Testis (tissue), 3 donors: ENCODE measurements around the gene NRIP1. TPM values are rescaled to one million over a fixed set of nuclear protein-coding genes. Genes with fewer than 3 reads are reported as not detected.

ENCODE experiments used
- DNase-seq: peaks from one replicate; pipeline ENCODE4 v3.0.0-alpha.2; 2019
- H3K27ac ChIP-seq, 2 donors: fragments of 200-600 bp; sonication (generic); one replicate each; pipeline ENCODE4 v1.5.1; 2019
- H3K27me3 ChIP-seq: fragments of 200-600 bp; sonication (generic); one replicate; pipeline ENCODE4 v1.5.1; 2019
- H3K36me3 ChIP-seq: fragments of 200-600 bp; sonication (generic); one replicate; pipeline ENCODE4 v1.5.1; 2017; ENCODE audit warnings: low read depth; ENCODE audit errors: missing control alignments
- H3K4me1 ChIP-seq: fragments of 200-600 bp; sonication (generic); one replicate; pipeline ENCODE4 v1.5.1; 2019
- H3K4me3 ChIP-seq, 2 donors: fragments of 200-600 bp; sonication (generic); one replicate each; pipeline ENCODE4 v1.5.1; 2017 to 2019
- H3K9me3 ChIP-seq: fragments of 200-600 bp; sonication (generic); one replicate; pipeline ENCODE4 v1.5.1; 2017
- POLR2A ChIP-seq: fragments of 450-650 bp; IDR thresholded peaks from one replicate; pipeline ENCODE4 v1.6.1; 2017; ENCODE audit warnings: antibody characterized with exemption, mild to moderate bottlenecking, moderate library complexity
- WGBS, 2 donors: methylation state at CpG; one replicate each; pipeline ENCODE4 v1.1.5; 2018; 5-methylcytosine and 5-hydroxymethylcytosine counted together
- intact Hi-C: fragments of 100-400 bp; cut with DNase I; formaldehyde crosslinking; loops from one replicate; pipeline ENCODE4 v1.15.1; 2023; ENCODE audit warnings: low total_unique reads
- polyA plus RNA-seq: library from polyadenylated mRNA; stranded (reverse); fragments of 350-450 nt; fragmentation: Illumina TruSeq; extraction: RNeasy Lipid Tissue Mini Kit (QIAGEN cat#74804); gene quantifications from one replicate; pipeline ENCODE4 v1.2.3, GENCODE V29; 2014; ENCODE audit warnings: low read depth, low replicate concordance; ENCODE audit not compliant: insufficient read depth
- total RNA-seq, 2 donors: library from RNA; depleted of rRNA; stranded (reverse); fragments of >200 nt; gene quantifications; one replicate each; pipeline ENCODE4 v1.2.3, GENCODE V29; 2016
- TF ChIP-seq, protein P1 (sequence below), 3 experiments: fragments of 450-650 bp in 2 of 3; fragments of 200-600 bp in 1 of 3; sonication (generic) in 1 of 3; IDR thresholded peaks; one replicate each; pipeline ENCODE4 v1.5.1; 2016 to 2019; ENCODE audit warnings: antibody characterized with exemption in 3 of 3, mild to moderate bottlenecking in 2 of 3, moderate library complexity in 1 of 3

The NRIP1 gene
- total and polyA plus RNA-seq, 3 donors from 2014 or later = 18.0 to 36.1 (median 26.8) TPM

DNA sequence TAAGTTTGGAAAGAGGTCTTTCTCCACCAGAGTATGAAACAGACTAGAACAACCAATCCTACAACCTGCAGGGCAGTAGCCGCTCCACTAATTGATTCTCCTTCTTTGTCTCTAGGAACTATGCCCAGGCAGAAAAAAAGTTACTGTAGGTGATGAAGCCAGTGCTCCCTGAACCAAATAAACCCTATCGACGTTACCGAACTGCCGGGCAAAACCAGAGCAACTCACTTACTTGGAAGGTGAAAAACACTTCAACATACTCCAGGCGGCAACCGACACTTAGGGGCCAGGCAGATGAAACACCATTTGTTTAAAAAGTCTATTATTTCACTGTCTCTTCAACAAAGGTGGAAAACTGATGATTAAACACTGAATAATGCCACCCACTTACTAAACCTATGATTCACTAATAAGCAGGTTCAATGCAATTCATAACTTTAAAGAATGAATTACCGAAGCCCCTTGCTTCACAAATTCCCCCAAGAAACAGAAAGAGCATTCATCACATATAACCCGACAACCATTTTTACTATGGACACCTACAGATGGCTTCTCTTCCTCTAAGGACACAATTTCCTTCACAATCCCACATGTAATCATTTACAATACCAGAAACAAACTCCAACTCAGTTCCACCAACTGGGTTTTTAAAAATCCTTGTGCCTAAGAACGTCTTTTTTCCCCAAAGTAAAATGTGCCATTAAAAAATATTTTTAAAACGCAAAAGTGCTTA, 1.6 kb downstream of the NRIP1 start:
- Histone ChIP-seq H3K27ac (peak overlapping the region; percentile 91 to 96), H3K9me3 (no peaks in the 10 kb centered on the region), H3K4me3 (peak overlapping the region; percentile 87 to 97), H3K4me1 (peaks cover 32% of the 10 kb centered on the region), H3K27me3 (no peaks in the 10 kb centered on the region), H3K36me3 (no peaks in the 10 kb centered on the region)
- TF ChIP-seq POLR2A = no peak
- TF ChIP-seq, protein P1, sequence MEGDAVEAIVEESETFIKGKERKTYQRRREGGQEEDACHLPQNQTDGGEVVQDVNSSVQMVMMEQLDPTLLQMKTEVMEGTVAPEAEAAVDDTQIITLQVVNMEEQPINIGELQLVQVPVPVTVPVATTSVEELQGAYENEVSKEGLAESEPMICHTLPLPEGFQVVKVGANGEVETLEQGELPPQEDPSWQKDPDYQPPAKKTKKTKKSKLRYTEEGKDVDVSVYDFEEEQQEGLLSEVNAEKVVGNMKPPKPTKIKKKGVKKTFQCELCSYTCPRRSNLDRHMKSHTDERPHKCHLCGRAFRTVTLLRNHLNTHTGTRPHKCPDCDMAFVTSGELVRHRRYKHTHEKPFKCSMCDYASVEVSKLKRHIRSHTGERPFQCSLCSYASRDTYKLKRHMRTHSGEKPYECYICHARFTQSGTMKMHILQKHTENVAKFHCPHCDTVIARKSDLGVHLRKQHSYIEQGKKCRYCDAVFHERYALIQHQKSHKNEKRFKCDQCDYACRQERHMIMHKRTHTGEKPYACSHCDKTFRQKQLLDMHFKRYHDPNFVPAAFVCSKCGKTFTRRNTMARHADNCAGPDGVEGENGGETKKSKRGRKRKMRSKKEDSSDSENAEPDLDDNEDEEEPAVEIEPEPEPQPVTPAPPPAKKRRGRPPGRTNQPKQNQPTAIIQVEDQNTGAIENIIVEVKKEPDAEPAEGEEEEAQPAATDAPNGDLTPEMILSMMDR (IDR thresholded peaks at IDR 0.05) = no peak
- intact Hi-C loops = no loop called here
- WGBS, 2 donors = 16 to 19% methylated on average over 11 of the region's 11 CpGs
- peak; percentile 34 for DNase-seq

DNA sequence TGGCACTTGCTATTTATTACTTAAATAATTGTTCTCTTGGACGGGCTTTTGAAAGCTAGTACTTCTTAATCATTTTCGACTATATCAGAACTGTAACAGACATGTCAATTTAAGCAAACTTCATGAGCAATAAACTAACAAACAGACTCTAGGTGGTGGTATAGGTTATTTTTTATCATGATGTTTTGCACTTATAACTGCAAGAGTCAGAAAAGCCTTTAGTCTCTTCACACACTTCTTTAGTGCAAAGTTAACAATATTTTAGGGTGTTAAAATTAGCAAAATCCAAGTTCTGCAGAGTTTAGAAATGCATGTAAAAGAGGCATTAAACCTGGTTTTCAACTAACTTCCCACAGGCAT, 2.2 kb downstream of the NRIP1 start:
- no peaks in the 10 kb centered on the region for H3K36me3 ChIP-seq
- no peak for DNase-seq
- intact Hi-C loops = no loop called here
- peak overlapping the region in 1 of 2 donors; percentile 97 for H3K4me3 ChIP-seq
- H3K27me3 ChIP-seq = no peaks in the 10 kb centered on the region
- peak overlapping the region in 1 of 2 donors; percentile 22 for H3K27ac ChIP-seq
- no peaks in the 10 kb centered on the region for H3K9me3 ChIP-seq
- TF ChIP-seq, protein P1 (IDR thresholded peaks at IDR 0.05) = peak in 1 of 3 experiments; percentile 8
- TF ChIP-seq POLR2A = no peak
- H3K4me1 ChIP-seq = peaks cover 38% of the 10 kb centered on the region
- 26 to 38% methylated on average over 2 of the region's 2 CpGs for WGBS, 2 donors

DNA sequence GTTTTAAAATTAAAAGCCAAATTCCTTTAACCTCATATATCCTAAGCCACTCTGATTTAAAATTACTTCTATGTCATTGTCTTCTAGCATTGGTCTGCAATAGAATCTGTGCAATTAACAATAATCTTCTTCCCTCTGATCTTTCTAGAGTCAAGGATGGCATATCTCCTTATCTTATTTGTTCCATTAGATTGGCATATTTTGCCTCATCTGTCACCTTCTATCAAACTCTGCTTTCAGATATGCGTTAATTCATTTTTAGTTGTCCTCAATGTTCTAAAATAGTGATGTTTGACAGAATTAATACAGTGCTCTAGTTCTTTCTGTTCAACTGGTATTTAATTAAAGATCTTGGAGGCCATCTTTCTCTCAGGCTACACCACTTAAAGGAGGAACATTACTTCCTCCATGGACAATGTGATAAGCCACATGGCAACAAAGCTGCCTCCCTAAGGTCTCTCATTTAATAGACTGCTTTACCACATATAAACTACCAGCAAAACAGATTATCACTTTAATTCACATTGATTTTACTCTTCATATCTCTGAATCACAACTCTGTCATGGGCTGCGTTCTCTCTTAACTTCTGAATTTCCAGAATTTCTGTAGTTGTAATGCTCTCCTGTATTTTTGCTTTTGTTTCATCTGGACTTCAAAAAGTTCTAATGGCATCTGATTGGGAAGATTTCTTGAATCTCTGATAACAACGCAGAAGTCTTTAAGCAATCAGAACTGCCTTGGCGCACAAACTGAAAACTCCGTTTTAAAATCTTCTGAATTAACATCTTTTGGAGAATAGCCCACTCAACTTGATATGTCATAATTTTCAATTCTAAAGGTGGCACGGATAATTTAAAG, 2.8 kb downstream of the NRIP1 start:
- DNase-seq = no peak
- 29 to 31% methylated on average over 6 of the region's 6 CpGs for WGBS, 2 donors
- intact Hi-C loops = no loop called here
- no peaks in the 10 kb centered on the region for H3K36me3 ChIP-seq
- H3K27ac ChIP-seq = peak overlapping the region in 1 of 2 donors; percentile 22
- no peak for TF ChIP-seq POLR2A
- TF ChIP-seq, protein P1 (IDR thresholded peaks at IDR 0.05) = no peak
- no peak overlapping the region for H3K4me3 ChIP-seq
- peaks cover 43% of the 10 kb centered on the region for H3K4me1 ChIP-seq
- no peaks in the 10 kb centered on the region for H3K9me3 ChIP-seq
- H3K27me3 ChIP-seq = no peaks in the 10 kb centered on the region

DNA sequence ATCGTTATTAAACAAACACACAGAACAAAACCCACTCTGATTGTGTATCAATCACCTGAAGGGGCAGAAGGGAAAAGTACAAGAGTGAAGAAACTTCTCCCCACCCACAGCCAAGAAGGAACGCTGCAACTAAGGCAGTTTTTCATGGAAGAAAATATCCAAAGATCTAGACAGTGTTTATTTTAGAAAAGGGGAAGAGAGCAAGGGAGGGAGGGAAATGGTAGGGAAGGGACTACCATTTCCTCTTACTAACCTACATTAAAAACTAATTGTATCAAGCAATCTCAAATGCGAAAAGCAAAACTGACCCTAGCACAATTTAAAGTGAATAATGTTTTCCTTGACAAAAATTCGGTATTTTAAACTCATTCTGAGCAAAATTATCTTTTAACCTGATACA, 3.5 kb downstream of the NRIP1 start:
- no peak overlapping the region for H3K27ac ChIP-seq
- H3K36me3 ChIP-seq = no peaks in the 10 kb centered on the region
- no peaks in the 10 kb centered on the region for H3K27me3 ChIP-seq
- no peaks in the 10 kb centered on the region for H3K9me3 ChIP-seq
- intact Hi-C loops = no loop called here
- TF ChIP-seq, protein P1 (IDR thresholded peaks at IDR 0.05) = no peak
- TF ChIP-seq POLR2A = no peak
- WGBS, 2 donors = 30 to 45% methylated on average over 4 of the region's 4 CpGs
- DNase-seq = no peak
- H3K4me3 ChIP-seq = no peak overlapping the region
- H3K4me1 ChIP-seq = peaks cover 50% of the 10 kb centered on the region
